Measurements from ENCODE around the gene NSD1. TPM values are rescaled to one million over a fixed set of nuclear protein-coding genes. Genes with fewer than 3 reads are reported as not detected.

The NSD1 gene
- total RNA-seq, 2 experiments from 2014 or later = 87.6 to 93.3 TPM

- ATAC-seq (ENCODE audit: poor library complexity) = no peak
Observed at GRCh38 chr5:177185993-177186392, 52.4 kb downstream of the NSD1 start.

DNA sequence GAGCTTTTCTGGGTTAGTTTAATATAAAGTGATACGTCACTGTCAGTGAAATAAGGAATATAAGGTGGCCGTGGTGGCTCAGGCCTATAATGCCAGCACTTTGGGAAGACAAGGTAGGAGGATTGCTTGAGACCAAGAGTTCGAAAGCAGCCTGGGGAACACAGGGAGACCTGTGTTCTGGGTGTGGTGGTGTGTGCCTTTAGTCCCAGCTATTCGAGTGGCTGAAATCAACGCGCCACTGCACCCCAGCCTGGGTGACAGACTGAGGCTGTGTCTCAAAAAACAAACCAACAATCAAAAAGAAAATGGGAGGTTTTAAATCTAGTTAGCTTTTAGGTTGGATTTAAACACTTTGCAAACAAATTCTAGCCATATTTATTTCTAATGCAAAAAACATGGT is 53.1 kb downstream of the NSD1 start:
- Histone ChIP-seq H3K9me3 (ENCODE audit: control insufficient read depth in 1 of 2, insufficient read depth in 1 of 2, low read length in 2 of 2) (no peaks in the 10 kb centered on the region), H3K27ac (ENCODE audit: low read depth in 1 of 2, low read length in 2 of 2) (no peak overlapping the region), H3K4me1 (ENCODE audit: insufficient read depth, low read length) (peaks cover 4% of the 10 kb centered on the region), H3K27me3 (ENCODE audit: control insufficient read depth in 1 of 2, insufficient read depth in 2 of 2, low read length in 2 of 2) (no peaks in the 10 kb centered on the region), H3K36me3 (ENCODE audit: insufficient read depth, low read length) (peaks cover 18% of the 10 kb centered on the region), H3K4me3 (ENCODE audit: low read length) (no peak overlapping the region)
- Mint-ChIP-seq H3K4me1 (ENCODE audit: low read depth) (peaks cover 48% of the 10 kb centered on the region), H3K9me3 (no peaks in the 10 kb centered on the region), H3K27ac (peak overlapping the region; percentile 27), H3K27me3 (no peaks in the 10 kb centered on the region), H3K4me3 (no peak overlapping the region), H3K36me3 (ENCODE audit: low read depth) (peaks cover 32% of the 10 kb centered on the region)
- intact Hi-C loops (cut with DNase I, micrococcal nuclease) = no loop called here
- CTCF ChIA-PET = no interaction called here
- ATAC-seq (ENCODE audit: poor library complexity) (no peak), DNase-seq (no peak)
- TF ChIP-seq, protein P1, sequence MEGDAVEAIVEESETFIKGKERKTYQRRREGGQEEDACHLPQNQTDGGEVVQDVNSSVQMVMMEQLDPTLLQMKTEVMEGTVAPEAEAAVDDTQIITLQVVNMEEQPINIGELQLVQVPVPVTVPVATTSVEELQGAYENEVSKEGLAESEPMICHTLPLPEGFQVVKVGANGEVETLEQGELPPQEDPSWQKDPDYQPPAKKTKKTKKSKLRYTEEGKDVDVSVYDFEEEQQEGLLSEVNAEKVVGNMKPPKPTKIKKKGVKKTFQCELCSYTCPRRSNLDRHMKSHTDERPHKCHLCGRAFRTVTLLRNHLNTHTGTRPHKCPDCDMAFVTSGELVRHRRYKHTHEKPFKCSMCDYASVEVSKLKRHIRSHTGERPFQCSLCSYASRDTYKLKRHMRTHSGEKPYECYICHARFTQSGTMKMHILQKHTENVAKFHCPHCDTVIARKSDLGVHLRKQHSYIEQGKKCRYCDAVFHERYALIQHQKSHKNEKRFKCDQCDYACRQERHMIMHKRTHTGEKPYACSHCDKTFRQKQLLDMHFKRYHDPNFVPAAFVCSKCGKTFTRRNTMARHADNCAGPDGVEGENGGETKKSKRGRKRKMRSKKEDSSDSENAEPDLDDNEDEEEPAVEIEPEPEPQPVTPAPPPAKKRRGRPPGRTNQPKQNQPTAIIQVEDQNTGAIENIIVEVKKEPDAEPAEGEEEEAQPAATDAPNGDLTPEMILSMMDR (IDR thresholded peaks at IDR 0.05) = no peak
- POLR2A ChIA-PET = interaction anchor here (0.6 to 1.1 kb wide), 5 partner anchors 11 to 218 kb away, joined by 3 read pairs; no protein-coding TSS in a partner anchor

More at GRCh38 chr5:177185993-177186392, 52.4 kb downstream of the NSD1 start:
- intact Hi-C loops (cut with DNase I, micrococcal nuclease) = no loop called here
- H3K4me3 Mint-ChIP-seq = no peak overlapping the region
- no peaks in the 10 kb centered on the region for H3K27me3 Mint-ChIP-seq
- ChIA-PET CTCF (no interaction called here), POLR2A (interaction anchor here (0.6 to 0.9 kb wide), 3 partner anchors 11 to 219 kb away, joined by 3 read pairs; no protein-coding TSS in a partner anchor)
- no peaks in the 10 kb centered on the region for H3K9me3 Mint-ChIP-seq
- DNase-seq = no peak
- Histone ChIP-seq H3K4me1 (ENCODE audit: insufficient read depth, low read length) (peaks cover 4% of the 10 kb centered on the region), H3K4me3 (ENCODE audit: low read length) (no peak overlapping the region), H3K27me3 (ENCODE audit: control insufficient read depth in 1 of 2, insufficient read depth in 2 of 2, low read length in 2 of 2) (no peaks in the 10 kb centered on the region), H3K36me3 (ENCODE audit: insufficient read depth, low read length) (peaks cover 19% of the 10 kb centered on the region), H3K27ac (ENCODE audit: low read depth in 1 of 2, low read length in 2 of 2) (no peak overlapping the region), H3K9me3 (ENCODE audit: control insufficient read depth in 1 of 2, insufficient read depth in 1 of 2, low read length in 2 of 2) (no peaks in the 10 kb centered on the region)
- peaks cover 54% of the 10 kb centered on the region for H3K4me1 Mint-ChIP-seq (ENCODE audit: low read depth)
- peak overlapping the region; percentile 27 for H3K27ac Mint-ChIP-seq
- peaks cover 34% of the 10 kb centered on the region for H3K36me3 Mint-ChIP-seq (ENCODE audit: low read depth)
- TF ChIP-seq, protein P1 (IDR thresholded peaks at IDR 0.05) = no peak

- H3K4me3 Mint-ChIP-seq = no peak overlapping the region
- Histone ChIP-seq H3K36me3 (ENCODE audit: insufficient read depth, low read length) (peaks cover 29% of the 10 kb centered on the region), H3K27ac (ENCODE audit: low read depth in 1 of 2, low read length in 2 of 2) (no peak overlapping the region), H3K4me3 (ENCODE audit: low read length) (no peak overlapping the region), H3K27me3 (ENCODE audit: control insufficient read depth in 1 of 2, insufficient read depth in 2 of 2, low read length in 2 of 2) (no peaks in the 10 kb centered on the region), H3K9me3 (ENCODE audit: control insufficient read depth in 1 of 2, insufficient read depth in 1 of 2, low read length in 2 of 2) (no peaks in the 10 kb centered on the region), H3K4me1 (ENCODE audit: insufficient read depth, low read length) (peaks cover 4% of the 10 kb centered on the region)
- H3K9me3 Mint-ChIP-seq = no peaks in the 10 kb centered on the region
- no peaks in the 10 kb centered on the region for H3K27me3 Mint-ChIP-seq
- TF ChIP-seq, protein P1 (IDR thresholded peaks at IDR 0.05) = no peak
- intact Hi-C loops (cut with DNase I, micrococcal nuclease) = no loop called here
- POLR2A ChIA-PET = no interaction called here
- peaks cover 37% of the 10 kb centered on the region for H3K36me3 Mint-ChIP-seq (ENCODE audit: low read depth)
- CTCF ChIA-PET = interaction anchor here (0.8 to 2.4 kb wide), 2 partner anchors 75 to 77 kb away, joined by 3 to 7 read pairs; no protein-coding TSS in a partner anchor
- ATAC-seq (ENCODE audit: poor library complexity) (no peak), DNase-seq (no peak)
- peaks cover 43% of the 10 kb centered on the region for H3K4me1 Mint-ChIP-seq (ENCODE audit: low read depth)
- H3K27ac Mint-ChIP-seq = peak overlapping the region; percentile 77
Observed at GRCh38 chr5:177188775-177189174, 55.2 kb downstream of the NSD1 start.

Data from CD4-positive, alpha-beta T cell (primary cell).